LNCaP clone FGC (cell line): ENCODE data around the gene SLC24A3.

Experiments used
- DNase-seq: peaks from one replicate; pipeline ENCODE4 v3.0.0-alpha.2; 2011; ENCODE audit warnings: low read depth
- H3K4me3 ChIP-seq: 2 replicates; pipeline ENCODE4 v1.5.1; 2011; ENCODE audit warnings: mild to moderate bottlenecking, low read depth, low read length, control low read depth
- CTCF ChIP-seq: IDR thresholded peaks from 2 replicates; pipeline ENCODE4 v1.5.1; 2012; ENCODE audit warnings: mild to moderate bottlenecking; ENCODE audit not compliant: control insufficient read depth, insufficient read depth; ENCODE audit errors: extremely low read depth

The SLC24A3 gene

GRCh38 chr20:19742974-19743639 lies 530.7 kb downstream of the SLC24A3 start:
- H3K4me3 ChIP-seq = no peak overlapping the region
- no peak for DNase-seq
- TF ChIP-seq CTCF = no peak

- no peak for DNase-seq
- TF ChIP-seq CTCF = no peak
- no peak overlapping the region for H3K4me3 ChIP-seq
Measured at GRCh38 chr20:19743640-19743995, 531.2 kb downstream of the SLC24A3 start.

GRCh38 chr20:19745106-19745505 lies 532.7 kb downstream of the SLC24A3 start:
- no peak for TF ChIP-seq CTCF
- no peak overlapping the region for H3K4me3 ChIP-seq
- no peak for DNase-seq

GRCh38 chr20:19745584-19745983 lies 533.1 kb downstream of the SLC24A3 start:
- no peak overlapping the region for H3K4me3 ChIP-seq
- no peak for DNase-seq
- TF ChIP-seq CTCF = no peak

GRCh38 chr20:19746396-19746795 lies 534.0 kb downstream of the SLC24A3 start:
- H3K4me3 ChIP-seq = no peak overlapping the region
- DNase-seq = no peak
- TF ChIP-seq CTCF = no peak

- no peak for TF ChIP-seq CTCF
- H3K4me3 ChIP-seq = no peak overlapping the region
- DNase-seq = no peak
Measured at GRCh38 chr20:19747903-19748302, 535.5 kb downstream of the SLC24A3 start.

GRCh38 chr20:19748681-19749080 lies 536.2 kb downstream of the SLC24A3 start:
- no peak for DNase-seq
- H3K4me3 ChIP-seq = no peak overlapping the region
- no peak for TF ChIP-seq CTCF
